HL-60 (cell line): ENCODE measurements around the gene CD164L2.

Source experiments
- DNase-seq, 2 experiments: peaks; one replicate each; pipeline ENCODE4 v3.0.0-alpha.2; 2010 to 2020; ENCODE audit warnings: low read depth in 1 of 2, low spot score in 1 of 2
- H3K27ac ChIP-seq: fragments of 250-450 bp; sonication (Bioruptor Pico); replicated peaks from 2 replicates; pipeline ENCODE4 v1.5.1; 2020; ENCODE audit warnings: mild to moderate bottlenecking, moderate library complexity
- H3K27me3 ChIP-seq: fragments of 250-450 bp; sonication (Bioruptor Pico); 2 replicates; pipeline ENCODE4 v1.5.1; 2021; ENCODE audit warnings: mild to moderate bottlenecking, moderate library complexity; ENCODE audit not compliant: insufficient read depth, poor library complexity, severe bottlenecking
- H3K4me3 ChIP-seq: replicated peaks from 2 replicates; pipeline ENCODE4 v1.5.1; 2011; ENCODE audit warnings: mild to moderate bottlenecking, control low read depth, low read length; ENCODE audit not compliant: insufficient read depth
- GABPA ChIP-seq: IDR thresholded peaks from 2 replicates; pipeline ENCODE4 v1.6.1; 2012; ENCODE audit warnings: low read depth
- POLR2AphosphoS5 ChIP-seq: IDR thresholded peaks from 2 replicates; pipeline ENCODE4 v1.6.1; 2012; ENCODE audit warnings: low read depth
- SPI1 ChIP-seq: IDR thresholded peaks from 2 replicates; pipeline ENCODE4 v1.6.1; 2012; ENCODE audit warnings: low read depth, mild to moderate bottlenecking, borderline replicate concordance
- TF ChIP-seq, protein P1 (sequence below): IDR thresholded peaks from one replicate; pipeline ENCODE4 v1.5.1; 2011; ENCODE audit warnings: low read length, control low read depth, inconsistent platforms; ENCODE audit not compliant: insufficient read depth
- TF ChIP-seq, protein P2 (sequence below): IDR thresholded peaks from 2 replicates; pipeline ENCODE4 v1.6.1; 2012; ENCODE audit warnings: low read depth; ENCODE audit not compliant: insufficient replicate concordance

Gene CD164L2

DNA sequence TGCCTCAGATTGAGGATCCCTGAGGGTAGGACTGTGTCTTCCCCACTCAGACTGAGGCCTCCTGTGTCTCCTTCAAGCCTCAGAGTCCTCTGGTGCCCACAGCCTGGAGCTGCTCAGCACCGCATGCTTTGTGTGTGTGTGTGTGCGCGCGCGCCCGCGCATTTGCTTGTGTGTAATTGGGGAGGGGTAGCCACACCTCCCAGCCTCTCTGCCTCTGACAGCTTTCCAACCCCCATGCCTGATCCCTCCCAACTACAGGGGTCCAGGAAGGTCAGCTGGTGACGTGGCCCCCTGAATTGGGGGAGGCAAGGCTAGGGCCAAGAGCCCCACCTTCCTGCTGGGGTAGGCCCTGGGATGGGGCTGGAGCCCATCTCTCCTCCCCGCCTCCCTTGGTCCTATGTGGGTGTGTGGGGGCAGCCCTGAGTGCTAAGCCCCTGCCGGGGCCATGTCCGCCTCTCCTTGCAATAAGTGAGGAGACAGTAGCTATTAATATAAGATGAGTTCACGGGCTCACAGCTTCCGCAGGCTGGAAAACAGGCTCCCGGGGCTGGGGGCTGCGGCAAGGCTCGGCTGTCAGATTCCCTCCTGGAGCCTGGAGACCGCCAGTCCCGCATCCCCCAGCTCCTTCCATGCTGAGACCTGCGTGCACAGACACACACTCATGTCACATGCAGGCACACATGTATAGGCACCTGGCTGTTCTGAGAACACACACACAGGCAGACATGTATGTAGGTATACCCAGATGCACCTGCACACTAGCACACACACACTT, 16.3 kb upstream of the CD164L2 start:
- no peak overlapping the region for H3K27ac ChIP-seq

DNA sequence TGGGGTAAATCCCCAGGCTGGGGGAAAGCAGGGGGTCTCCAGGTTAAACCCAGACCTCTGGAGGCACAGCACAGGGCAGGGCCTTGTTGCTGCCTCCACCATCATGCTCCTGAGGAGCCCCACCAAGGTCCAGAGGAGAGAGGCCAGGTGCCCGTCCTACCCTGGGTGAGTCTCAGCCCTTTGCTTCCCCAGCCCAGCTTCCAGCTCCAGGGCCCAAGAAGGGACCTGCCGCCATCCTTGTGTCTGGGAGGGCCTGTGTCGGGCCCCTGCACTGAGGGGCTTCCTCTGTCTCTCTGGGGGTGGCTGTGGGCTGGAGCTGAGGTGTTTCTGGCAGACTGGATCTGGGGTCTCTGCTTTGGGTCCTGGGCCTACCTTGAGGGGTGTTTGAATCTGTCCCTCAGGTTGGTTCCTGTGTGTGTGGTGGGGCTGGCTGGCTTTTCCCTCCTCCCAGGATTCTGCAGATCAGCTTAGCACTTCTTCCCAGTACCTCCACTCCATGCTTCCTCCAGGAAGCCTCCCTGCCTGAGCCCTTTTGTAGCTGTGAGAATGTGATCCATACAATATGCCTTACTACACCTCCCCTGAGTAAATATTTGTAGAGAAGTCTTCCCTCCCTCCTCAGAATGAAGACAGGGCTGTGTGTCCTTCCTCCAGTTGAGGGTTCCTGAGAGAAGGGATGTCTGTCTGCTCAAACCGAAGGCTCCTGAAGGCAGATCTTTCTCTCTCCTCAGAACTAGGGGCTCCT, 15.4 kb upstream of the CD164L2 start:
- no peak for DNase-seq
- Histone ChIP-seq H3K27ac (no peak overlapping the region), H3K27me3 (no peaks in the 10 kb centered on the region), H3K4me3 (no peak overlapping the region)
- TF ChIP-seq, protein P1, sequence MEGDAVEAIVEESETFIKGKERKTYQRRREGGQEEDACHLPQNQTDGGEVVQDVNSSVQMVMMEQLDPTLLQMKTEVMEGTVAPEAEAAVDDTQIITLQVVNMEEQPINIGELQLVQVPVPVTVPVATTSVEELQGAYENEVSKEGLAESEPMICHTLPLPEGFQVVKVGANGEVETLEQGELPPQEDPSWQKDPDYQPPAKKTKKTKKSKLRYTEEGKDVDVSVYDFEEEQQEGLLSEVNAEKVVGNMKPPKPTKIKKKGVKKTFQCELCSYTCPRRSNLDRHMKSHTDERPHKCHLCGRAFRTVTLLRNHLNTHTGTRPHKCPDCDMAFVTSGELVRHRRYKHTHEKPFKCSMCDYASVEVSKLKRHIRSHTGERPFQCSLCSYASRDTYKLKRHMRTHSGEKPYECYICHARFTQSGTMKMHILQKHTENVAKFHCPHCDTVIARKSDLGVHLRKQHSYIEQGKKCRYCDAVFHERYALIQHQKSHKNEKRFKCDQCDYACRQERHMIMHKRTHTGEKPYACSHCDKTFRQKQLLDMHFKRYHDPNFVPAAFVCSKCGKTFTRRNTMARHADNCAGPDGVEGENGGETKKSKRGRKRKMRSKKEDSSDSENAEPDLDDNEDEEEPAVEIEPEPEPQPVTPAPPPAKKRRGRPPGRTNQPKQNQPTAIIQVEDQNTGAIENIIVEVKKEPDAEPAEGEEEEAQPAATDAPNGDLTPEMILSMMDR = no peak
- TF ChIP-seq, protein P2, sequence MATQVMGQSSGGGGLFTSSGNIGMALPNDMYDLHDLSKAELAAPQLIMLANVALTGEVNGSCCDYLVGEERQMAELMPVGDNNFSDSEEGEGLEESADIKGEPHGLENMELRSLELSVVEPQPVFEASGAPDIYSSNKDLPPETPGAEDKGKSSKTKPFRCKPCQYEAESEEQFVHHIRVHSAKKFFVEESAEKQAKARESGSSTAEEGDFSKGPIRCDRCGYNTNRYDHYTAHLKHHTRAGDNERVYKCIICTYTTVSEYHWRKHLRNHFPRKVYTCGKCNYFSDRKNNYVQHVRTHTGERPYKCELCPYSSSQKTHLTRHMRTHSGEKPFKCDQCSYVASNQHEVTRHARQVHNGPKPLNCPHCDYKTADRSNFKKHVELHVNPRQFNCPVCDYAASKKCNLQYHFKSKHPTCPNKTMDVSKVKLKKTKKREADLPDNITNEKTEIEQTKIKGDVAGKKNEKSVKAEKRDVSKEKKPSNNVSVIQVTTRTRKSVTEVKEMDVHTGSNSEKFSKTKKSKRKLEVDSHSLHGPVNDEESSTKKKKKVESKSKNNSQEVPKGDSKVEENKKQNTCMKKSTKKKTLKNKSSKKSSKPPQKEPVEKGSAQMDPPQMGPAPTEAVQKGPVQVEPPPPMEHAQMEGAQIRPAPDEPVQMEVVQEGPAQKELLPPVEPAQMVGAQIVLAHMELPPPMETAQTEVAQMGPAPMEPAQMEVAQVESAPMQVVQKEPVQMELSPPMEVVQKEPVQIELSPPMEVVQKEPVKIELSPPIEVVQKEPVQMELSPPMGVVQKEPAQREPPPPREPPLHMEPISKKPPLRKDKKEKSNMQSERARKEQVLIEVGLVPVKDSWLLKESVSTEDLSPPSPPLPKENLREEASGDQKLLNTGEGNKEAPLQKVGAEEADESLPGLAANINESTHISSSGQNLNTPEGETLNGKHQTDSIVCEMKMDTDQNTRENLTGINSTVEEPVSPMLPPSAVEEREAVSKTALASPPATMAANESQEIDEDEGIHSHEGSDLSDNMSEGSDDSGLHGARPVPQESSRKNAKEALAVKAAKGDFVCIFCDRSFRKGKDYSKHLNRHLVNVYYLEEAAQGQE = no peak
- TF ChIP-seq SPI1 (no peak), GABPA (no peak), POLR2AphosphoS5 (no peak)

More for the DNA sequence above, 16.3 kb upstream of the CD164L2 start:
- Histone ChIP-seq H3K27me3 (no peaks in the 10 kb centered on the region), H3K4me3 (no peak overlapping the region)
- TF ChIP-seq GABPA (no peak), SPI1 (no peak)
- TF ChIP-seq, protein P2 = no peak
- no peak for DNase-seq

- no peak overlapping the region for H3K27ac ChIP-seq
- no peaks in the 10 kb centered on the region for H3K27me3 ChIP-seq
- DNase-seq = no peak
- TF ChIP-seq, protein P2 = no peak
- no peak for TF ChIP-seq GABPA
- H3K4me3 ChIP-seq = no peak overlapping the region
Measured at GRCh38 chr1:27397749-27398148, 14.6 kb upstream of the CD164L2 start.

DNA sequence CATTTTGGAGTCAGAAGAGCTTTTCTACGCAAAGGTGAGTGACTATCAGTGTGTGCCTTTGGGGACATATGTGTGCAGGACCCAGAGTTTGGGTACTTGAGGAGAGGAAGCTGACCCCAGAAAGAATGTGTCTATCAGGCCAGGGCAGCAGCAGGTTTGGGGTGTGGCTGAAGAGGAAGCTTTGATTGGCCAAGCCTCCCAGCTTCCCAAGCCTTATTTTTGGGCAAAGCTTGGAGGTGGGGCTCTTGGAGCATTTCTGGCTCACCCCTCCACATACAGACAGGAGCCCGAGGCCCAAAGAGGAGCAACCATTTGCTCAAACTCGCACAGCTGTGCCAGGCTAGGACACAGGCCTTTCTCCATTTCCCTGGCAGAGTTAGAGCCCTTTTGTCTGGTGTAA, 14.0 kb upstream of the CD164L2 start:
- no peaks in the 10 kb centered on the region for H3K27me3 ChIP-seq

More for the DNA sequence above, 14.0 kb upstream of the CD164L2 start:
- TF ChIP-seq, protein P2 = no peak
- TF ChIP-seq GABPA (no peak), POLR2AphosphoS5 (no peak), SPI1 (no peak)
- TF ChIP-seq, protein P1 = no peak
- no peak overlapping the region for H3K27ac ChIP-seq
- no peak overlapping the region for H3K4me3 ChIP-seq
- no peak for DNase-seq
